Central memory CD4-positive, alpha-beta T cell (primary cell): ENCODE results near the gene CHAC1.
"Not testable (repeated sequence)": the region's sequence is repeated elsewhere in the genome, so short reads cannot be mapped to it uniquely, and the experiment has no call there.

Source experiments
- DNase-seq: peaks from one replicate; pipeline ENCODE4 v3.0.0; 2022

CHAC1 gene

DNA sequence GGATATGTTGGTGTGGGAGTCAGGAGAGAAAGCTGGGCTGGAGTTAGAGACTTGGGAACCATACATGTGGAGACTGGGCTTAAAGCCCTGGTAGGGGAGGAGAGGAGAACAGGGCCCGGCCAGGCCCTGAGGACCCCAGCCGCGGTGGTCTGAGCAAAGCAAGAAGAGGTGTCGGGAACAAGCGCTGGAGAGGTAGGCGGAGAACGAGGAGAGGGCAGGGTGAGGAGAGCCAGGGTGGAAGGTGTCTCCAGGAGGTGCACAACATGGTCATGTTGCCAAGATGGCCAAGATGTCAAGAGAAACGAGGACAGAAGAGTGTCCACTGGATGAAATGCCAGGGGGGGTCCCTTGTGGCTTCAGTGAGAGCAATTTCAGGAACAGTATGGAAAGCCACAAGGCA lies 5.5 kb downstream of the CHAC1 start:
- DNase-seq, result no peak

DNA sequence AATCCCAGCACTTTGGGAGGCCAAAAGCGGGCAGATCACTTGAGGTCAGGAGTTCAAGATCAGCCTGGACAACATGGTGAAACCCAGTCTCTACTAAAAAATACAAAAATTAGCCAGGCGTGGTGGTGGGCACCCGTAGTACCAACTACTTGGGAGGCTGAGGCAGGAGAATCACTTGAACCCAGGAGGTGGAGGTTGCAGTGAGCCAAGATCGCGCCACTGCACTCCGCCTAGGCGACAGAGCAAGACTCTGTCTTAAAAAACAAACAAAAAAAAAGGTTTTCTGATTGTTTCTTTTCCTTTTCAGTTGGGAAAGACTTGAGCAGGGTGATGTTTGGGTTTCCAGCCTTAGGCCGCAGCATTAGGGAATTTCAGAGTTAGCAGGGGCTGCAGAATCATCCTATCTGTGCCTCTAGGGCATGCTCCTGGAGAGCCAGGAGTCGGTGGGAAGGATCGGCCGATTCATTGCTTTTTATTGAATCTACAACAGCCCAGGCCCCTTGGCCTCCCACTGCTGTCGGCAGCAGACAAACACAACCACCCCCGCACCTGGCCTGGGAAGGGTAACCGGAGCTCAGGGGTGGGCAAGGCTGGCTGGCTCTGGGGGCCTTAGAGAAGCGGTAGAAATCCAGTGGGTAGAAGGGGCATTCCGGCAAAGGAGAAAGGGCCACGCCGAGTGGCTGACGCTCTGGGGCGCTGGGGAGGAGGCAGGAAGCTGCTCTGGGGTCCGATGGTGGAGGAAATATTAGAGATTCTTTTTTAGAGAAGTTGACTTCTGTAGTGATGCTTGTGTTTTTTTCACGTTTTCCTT lies 6.3 kb downstream of the CHAC1 start:
- no peak for DNase-seq

DNA sequence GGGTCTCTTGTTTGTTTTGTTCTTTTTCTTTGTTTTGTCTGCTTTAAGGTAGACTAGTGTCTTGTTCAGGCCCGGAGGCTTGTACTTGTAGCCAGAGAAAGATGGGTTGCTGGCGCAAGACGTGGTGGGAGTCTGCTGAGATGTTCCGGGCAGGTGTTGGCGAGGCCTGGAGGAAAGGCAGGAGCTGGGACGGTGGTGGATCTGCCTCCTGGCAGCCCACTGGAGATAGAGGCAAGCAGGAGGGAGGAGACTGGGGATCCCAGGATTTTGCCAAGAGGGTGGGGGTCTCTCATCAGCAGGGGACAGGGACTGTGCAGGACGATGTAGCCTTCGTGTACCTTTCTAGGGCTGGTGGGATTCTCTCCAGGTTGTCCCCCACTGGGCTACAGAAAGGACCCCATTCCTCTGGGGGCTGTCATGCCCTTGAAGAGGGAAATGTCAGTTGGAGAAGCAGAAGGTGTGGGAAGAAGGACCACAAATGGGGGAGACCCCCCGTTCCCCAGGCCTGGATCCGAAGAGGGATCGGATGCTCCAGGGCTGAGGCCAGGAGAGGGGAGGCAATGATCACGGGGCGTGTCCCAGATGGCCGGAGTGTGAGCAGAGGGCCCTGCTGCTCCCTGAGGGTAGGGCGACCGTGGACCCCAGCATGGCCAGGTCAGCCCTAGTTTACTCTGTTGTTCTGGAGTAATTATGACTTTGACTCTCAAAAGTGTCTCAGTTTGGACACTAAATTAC lies 7.0 kb downstream of the CHAC1 start:
- DNase-seq, result no peak

DNA sequence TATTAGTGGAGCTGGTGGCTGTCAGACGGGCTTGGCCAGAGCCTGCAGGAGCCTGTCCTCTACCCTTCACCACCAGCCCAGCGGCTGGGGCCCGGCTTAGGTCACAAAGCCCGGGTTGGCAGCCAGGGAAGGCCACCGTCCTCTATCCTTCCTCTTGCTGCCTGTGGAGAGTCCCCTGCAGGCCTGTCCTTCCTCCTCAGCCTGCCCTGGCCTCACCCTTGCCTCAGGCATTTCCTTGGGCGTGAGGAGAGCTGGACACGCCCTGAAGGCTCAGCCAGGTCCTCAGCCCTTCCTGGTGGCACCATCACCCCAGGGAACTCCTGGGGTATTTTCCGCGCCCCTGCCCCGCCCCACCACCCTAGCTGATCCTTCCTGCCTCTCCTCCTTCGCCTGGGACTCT lies 7.7 kb downstream of the CHAC1 start:
- no peak for DNase-seq

DNA sequence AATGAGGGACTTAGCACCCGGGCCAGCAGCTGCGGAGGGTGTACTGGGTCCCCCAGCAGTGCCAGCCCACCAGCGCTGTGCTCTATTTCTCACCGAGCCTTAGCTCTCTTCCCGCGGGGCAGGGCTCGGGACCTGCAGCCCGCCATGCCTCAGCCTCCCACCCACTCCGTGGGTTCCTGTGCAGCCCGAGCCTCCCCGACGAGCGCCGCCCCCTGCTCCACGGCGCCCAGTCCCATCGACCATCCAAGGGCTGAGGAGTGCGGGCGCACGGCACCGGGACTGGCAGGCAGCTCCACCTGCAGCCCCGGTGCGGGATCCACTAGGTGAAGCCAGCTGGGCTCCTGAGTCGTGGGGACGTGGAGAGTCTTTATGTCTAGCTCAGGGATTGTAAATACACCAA lies 8.5 kb downstream of the CHAC1 start:
- not testable (repeated sequence) for DNase-seq

DNA sequence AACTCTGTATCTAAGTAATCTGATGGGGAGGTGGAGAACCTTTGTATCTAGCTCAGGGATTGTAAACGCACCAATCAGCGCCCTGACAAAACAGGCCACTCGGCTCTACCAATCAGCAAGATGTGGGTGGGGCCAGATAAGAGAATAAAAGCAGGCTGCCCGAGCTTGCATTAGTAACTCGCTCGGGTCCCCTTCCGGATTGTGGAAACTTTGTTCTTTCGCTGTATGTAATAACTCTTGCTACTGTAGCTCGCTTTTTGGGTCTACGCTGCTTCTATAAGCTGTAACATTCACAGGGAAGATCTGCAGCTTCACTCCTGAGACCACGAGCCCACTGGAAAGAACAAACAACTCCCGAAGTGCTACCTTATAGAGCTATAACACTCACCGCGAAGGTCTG lies 9.0 kb downstream of the CHAC1 start:
- DNase-seq, result not testable (repeated sequence)

DNA sequence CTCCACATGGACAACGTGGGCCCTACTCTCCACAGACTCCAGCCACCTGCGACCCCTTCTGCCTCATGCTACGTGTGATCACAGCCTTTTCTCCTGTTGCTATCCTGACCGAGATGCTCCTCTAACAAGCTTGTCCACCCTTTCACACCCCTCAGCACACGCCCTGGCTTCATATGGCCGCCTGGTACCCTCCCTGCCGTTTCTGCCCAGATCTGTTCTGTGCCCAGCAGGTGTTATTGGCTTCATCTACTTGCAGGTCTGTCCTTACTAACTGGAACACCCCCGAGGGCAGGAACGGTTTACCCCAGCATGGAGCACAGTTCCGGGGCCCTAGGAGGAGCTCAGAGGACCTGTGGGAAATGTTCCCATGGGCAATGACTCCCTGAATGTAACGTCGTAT lies 9.9 kb downstream of the CHAC1 start:
- DNase-seq, result no peak

DNA sequence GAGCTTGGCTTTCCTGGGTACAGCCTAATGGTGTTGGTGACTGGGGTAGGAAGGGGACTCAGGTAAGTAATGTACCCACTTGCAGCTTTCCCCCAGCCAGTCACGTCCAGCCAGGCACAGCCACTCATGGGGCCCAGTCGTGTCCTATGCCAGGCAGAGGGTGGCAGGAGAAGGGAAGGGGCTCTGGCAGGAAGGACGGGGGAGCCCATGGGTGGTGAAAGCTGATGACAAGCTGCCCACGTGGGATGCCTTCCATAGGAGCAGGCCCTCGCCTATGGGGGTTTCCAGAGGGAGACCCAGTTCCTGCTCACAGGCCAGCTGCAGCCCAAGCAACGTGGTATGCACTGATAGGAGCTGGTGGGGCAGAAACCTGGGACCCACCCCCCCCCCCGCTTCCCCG lies 10.7 kb downstream of the CHAC1 start:
- no peak for DNase-seq

DNA sequence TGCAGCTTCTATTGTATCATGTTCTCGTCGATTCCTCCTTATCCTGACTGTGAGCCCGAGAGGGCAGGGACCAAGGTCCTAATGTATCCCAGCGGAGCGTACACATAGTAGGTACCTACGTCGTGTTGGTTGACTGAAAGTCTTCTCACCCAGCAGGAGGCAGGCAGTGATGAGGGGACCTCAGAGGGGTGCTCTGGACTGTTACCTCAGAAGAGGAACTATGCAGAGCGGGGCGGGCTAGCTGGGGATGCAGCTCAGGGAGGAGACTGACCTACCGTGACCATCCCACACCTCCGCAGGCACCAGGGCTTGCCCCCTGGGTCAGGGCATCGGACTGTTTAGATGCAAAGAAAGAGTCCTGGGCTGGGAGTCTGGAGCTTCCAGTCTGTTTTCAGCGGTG lies 11.4 kb downstream of the CHAC1 start:
- DNase-seq, result no peak

DNA sequence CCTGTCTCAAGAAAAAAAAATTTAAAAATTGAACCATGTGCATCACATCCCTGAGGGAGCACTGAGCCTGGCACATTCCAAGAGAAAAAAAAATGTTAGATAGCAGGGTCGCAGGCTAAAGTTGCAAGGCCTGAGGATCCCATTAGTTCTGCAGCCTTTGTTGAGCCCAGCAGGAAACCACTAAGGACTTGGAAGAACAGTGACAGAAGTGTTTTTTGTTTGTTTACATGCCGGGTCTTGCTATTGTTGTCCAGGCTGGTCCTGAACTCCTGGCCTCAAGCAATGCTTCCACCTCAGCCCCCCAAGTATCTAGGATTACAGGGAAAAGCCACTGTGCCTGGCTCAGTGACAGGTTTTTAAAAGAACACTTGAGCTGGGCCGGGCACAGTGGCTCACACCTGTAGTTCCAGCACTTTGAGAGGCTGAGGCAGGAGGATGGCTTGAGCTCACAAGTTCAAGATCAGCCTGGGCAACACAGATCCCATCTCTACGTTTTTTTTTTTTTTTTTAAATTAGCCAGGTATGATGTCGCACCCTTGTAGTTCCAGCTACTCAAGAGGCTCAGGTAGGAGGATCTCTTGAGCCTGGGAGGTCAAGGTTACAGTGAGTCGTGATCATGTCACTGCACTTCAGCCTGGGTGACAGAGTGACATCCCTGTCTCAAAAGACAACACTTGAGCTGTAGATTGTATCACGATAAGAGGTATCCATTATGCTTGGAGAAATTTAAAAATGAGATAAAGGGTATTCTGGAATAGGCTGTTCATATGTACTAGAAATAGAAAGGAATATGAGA lies 15.2 kb downstream of the CHAC1 start:
- DNase-seq, result no peak

DNA sequence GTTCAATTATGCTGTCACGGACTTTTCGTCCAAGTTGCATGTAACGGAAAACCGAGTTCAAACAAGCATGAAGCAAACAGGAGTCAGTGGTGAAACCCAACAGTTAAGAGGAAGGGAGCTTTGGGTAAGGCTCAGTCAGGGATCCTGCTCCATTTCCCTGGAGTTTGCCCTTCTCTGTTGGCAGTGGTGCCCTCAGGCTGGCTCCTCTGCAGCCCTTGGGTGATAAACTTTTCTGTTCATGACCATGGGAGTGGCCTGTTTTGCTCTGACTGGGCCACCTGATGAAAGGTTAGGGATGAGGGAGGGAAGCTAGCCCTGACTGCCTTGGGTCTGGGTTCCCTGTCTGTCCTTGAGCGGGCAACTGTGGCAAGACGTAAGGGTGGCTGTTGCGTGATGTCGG lies 16.1 kb downstream of the CHAC1 start:
- DNase-seq, result no peak

DNA sequence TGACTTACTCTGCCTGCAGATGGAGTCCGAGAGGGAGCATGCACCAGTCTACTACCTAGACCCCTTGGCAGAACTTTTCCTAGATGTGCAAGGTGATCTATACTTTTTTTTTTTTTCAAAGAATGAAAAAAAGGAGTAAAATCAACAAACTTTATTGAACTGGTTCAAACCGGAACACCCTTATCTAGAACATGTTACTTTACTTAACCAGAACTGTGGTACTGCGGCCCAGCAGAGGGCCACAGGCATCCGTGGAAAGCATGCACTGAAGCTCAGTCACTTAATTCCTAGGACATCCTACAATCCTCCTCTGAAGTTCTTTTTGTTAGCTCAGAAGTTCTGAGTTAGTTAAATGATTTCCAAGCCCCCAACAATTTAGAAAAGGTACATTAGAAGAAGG lies 21.6 kb downstream of the CHAC1 start:
- no peak for DNase-seq

DNA sequence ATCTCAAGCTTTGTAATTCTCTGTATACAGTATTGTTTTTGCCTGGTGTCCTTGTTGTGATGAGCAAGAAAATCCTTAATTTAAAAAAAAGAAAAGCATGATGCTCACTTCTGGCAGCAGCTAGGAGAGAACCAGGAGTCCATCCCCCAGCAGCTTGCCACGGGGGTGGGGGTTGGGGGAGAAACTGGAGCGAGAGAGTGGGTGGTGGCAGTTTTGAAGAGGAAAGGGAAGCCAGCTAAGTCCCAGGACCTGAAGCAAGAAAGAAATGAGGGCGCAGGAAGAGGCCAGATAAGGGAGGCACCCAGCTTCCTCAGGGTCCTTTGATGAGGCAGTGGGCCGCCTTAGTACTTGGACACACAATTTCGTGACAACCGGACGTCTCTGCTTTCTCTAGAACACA lies 23.5 kb downstream of the CHAC1 start:
- no peak for DNase-seq

DNA sequence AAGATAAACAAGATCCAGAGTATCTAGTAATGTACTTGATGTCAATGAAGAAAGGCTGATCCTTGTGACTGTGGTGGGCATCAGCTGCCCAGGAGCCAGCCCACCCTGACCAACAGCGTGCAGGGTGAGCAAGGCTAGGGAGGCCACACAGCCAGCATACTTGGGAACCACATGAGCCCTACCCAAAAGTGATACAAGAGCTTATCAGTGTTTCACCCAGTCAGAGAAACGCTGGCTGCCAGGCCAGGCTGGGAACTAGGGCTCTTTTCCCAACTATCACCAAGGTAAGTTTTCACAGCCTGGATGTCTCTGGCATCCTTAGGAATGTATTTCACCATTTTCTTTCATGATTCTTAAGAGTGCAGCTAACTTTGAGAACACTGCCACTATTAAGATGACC lies 24.9 kb downstream of the CHAC1 start:
- DNase-seq, result no peak

DNA sequence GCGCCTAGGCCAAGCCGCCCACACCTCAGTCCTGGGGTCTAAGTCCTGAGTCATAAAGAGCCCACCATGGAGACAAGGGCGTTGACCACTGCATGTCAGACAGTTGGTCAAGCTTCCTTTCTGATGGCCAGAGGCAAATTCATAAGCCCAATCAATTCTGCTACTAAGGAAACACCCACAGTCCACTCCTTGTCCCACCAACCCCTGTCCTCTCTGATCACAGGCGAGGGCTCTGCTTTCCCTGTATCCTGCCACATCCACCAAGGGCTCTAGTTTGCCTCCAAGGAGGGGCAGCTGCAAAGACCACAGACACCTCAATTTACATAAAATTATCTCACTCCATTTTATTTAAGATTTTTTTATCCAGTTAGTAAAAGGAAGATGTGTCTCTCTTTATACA lies 25.3 kb downstream of the CHAC1 start:
- no peak for DNase-seq

DNA sequence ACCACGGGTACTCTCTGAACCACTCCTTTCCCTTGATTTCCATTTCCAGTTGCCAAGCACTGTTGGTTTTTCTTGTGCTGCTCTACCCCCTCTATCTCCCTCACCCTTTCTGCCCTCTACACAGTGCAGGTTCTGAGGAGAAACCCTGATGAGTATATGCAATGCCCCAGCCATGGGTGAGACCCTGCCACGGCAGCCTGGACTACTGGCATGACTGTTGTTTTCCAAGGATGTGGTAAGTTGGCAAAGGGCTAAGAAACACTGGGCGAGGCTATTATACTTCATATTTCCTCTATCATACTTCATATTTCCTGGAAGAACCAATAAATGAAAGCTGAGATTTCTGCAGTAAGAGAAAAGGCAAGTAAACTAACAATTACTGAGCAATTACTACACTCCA lies 27.9 kb downstream of the CHAC1 start:
- DNase-seq, result no peak

DNA sequence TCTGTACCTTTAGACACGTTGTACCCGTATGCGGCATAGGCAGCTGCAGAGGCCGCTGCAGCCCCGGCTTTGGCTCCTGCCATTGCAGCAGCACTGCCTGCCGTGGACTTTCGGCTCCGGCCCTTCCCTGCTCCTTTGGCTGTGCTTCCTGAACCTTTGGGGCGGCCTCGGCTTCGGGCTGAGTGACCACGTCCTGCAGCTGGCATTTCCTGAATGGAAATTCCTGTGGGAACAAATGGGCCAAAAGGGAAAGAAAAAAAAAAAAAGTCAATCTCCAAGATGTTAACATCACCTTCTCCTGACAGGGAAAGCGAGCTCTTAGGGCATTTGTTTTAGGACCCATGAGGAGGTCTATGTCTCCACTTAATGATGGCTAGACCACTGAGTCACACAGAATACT lies 29.6 kb downstream of the CHAC1 start:
- DNase-seq, result no peak

DNA sequence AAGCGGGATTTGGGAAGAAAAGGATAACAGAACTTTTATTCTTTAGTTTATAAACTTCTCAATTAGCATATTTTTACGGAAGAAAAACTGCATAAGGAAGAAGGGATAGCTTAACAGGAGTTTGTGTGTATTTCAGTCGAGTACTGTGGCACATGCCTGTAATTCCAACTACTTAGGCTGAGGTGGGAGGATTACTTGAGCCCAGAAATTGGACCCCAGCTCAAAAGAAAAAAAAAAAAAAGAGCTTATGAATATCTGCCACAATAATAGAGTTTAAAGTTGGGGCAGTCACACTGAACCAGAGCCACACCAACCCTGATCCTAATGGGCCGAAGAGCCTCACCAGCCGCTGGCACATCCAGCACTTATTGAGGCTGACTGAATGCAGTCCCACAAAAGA lies 31.1 kb downstream of the CHAC1 start:
- DNase-seq, result no peak

DNA sequence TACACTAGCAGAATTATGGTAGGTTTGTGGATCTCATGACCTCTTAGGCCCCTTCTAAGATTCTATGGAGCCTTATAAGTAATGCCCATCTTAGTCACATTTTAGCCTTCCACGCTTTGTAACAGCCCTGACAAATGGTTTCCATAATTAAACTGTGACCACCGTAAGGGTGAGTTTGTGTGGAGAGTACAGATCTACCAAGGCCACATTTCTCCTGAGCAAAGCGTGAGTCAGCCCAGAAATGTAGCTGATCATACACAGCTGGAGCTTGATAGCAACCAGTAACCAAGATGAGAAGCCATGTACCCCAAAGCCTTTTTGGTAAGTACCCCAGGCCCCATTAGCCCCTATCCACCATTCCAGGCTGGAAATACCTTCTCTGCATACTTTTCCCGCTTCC lies 31.7 kb downstream of the CHAC1 start:
- DNase-seq, result no peak

DNA sequence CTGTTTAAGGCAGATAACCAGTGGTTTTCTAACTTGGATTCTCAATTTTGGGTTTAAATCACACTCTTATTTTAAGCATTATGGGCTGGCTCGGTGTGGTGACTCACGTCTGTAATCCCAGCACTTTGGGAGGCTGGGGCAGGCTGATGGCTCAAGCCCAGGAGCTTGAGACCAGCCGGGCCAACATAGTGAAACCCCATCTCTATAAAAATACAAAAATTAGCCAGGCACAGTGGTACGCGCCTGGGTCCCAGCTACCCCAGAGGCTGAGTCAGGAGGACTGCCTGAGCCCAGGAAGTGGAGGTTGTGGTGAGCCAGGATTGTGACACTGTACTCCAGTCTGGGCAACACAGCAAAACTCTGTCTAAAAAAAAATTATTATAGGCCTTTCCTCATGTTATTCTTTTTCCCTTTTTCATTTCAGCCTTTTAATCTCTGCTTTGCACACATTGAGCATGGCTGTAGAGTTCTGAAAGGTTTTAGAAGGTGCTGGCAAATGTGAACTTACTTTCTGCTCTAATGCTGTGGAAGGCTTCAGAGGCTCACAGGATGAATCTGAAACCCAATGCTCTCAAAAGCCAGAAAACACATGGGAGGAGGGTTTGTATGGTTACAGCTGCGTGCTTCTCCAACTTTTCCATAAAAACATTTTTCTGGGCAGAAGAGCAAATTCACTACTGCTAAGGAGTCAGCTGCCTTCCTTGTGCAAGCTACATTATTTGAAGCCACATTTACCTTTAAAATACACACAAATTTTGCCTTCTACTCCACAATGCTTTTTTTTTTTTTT lies 32.5 kb downstream of the CHAC1 start:
- DNase-seq, result no peak

DNA sequence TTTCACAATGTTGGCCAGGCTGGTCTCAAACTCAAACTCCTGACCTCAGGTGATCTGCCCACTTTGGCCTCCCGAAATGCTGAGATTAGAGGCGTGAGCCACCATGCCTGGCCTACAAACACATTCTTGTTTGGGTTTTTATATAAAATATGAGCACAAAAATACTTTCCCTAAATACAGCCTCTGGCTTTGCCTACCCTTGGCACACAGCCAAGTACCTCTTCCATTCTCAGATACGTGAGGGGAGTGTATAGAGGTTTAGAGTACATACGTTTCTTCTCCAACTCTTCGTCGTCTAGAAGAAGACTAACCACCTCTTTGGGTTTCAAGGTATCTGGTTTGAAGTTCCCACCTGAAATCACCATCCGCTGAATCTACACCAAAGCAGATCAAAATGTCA lies 33.5 kb downstream of the CHAC1 start:
- no peak for DNase-seq

DNA sequence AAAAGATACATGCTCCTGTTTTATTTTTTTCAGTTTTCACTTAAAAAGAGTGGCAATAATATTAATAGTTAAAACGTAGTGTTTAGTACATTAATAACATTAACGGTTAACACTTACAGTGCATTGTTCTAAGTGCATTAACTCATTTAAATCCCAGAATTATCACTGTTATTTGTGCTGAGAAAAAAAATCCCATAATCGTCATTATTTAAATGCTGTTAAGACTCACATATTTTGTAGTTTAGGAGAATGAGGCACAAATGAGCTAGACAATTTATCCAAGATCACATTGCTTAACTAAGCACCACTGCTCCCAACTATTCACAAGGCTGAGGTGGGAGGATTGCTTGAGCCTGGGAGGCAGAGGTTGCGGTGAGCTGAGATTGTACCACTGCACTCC lies 34.9 kb downstream of the CHAC1 start:
- DNase-seq, result no peak

DNA sequence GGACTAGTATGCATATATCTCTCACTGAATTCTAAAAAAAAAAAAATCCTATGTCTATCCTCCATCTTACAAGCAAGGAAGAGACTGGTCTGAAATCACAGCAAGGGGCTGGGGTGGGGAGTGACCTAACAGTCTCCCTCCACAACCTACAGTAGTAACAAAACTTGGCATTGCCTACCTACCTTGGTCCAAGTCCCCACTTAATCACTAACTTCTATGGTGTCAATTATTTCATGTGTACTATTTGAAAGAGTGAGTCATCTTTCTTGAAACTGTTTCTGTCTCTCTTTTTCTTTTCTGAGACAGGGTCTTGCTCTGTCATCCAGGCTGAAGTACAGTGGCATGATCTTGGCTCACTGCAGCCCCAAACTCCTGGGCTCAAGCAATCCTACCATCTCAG lies 36.8 kb downstream of the CHAC1 start:
- no peak for DNase-seq
